ENCODE measurements around the gene NABP2. TPM values are rescaled to one million over a fixed set of nuclear protein-coding genes. Genes with fewer than 3 reads are reported as not detected.

Gene NABP2
- total and polyA plus RNA-seq, 2 donors (not counting 1 experiment from before 2014, with no cell fraction given): 14.9 to 16.1 TPM

- H3K4me3 ChIP-seq (ENCODE audit: control extremely low read depth in 1 of 5, extremely low read depth in 1 of 5, insufficient read depth in 1 of 5, low read depth in 2 of 5, low read length in 4 of 5): peak within 1 kb of the TSS; percentile 32 to 99 (median 77)
- no peaks in the 10 kb centered on the region for H3K9me3 ChIP-seq (ENCODE audit: control extremely low read depth in 1 of 3, control insufficient read depth in 2 of 3, insufficient read depth in 1 of 3, low read length in 2 of 3)
- H3K27me3 Mint-ChIP-seq: no peaks in the 10 kb centered on the region
- peak; percentile 95 for ATAC-seq (ENCODE audit: low read depth)
- intact Hi-C loops (cut with micrococcal nuclease): loop anchor here (1.0 to 5.0 kb wide), 8 partner anchors 9 to 206 kb away; partner anchors contain the start of genes CS, NABP2 and ZC3H10
- peak within 1 kb of the TSS; percentile 100 for H2AFZ ChIP-seq (ENCODE audit: insufficient read depth, low read depth, low read length, poor library complexity, severe bottlenecking)
- DNase-seq: peak; percentile 93
- H3K36me3 ChIP-seq (replicated peaks in 1 of 2; ENCODE audit: control extremely low read depth in 1 of 2, control insufficient read depth in 1 of 2, extremely low read depth in 1 of 2, insufficient read depth in 2 of 2, low read length in 1 of 2): peaks cover 0 to 30% of the 10 kb centered on the region in 2 experiments
- H3K27me3 ChIP-seq (replicated peaks in 1 of 4; ENCODE audit: control extremely low read depth in 1 of 4, control insufficient read depth in 3 of 4, insufficient read depth in 4 of 4, low read length in 3 of 4): no peaks in the 10 kb centered on the region
- peaks cover 36% of the 10 kb centered on the region for H3K79me2 ChIP-seq (ENCODE audit: control insufficient read depth, insufficient read depth, low read length)
- H3K9me3 Mint-ChIP-seq (ENCODE audit: insufficient read depth): no peaks in the 10 kb centered on the region
- peaks cover 16 to 21% of the 10 kb centered on the region in 2 donors for H3K4me1 ChIP-seq (ENCODE audit: control insufficient read depth in 2 of 2, insufficient read depth in 2 of 2, low read length in 2 of 2)
- H3K4me2 ChIP-seq (replicated peaks; ENCODE audit: low read depth, low read length, poor library complexity, severe bottlenecking): peak within 1 kb of the TSS; percentile 98
- peaks cover 18% of the 10 kb centered on the region for H3K4me1 Mint-ChIP-seq
- ChIA-PET POLR2A (interaction anchor here (0.5 to 2.3 kb wide), 7 partner anchors 9 to 853 kb away, joined by 3 to 12 read pairs (median 4); partner anchors contain the start of genes COQ10A, CS, RNF41 and STAT6), CTCF (interaction anchor here (0.6 to 5.8 kb wide), 31 partner anchors 9 to 263 kb away, joined by 3 to 40 read pairs (median 4); partner anchors contain the start of genes RNF41, RPL41, SMARCC2 and SPRYD4)
- H4K20me1 ChIP-seq (ENCODE audit: control insufficient read depth, insufficient read depth, low read length, poor library complexity, severe bottlenecking): peaks cover 21% of the 10 kb centered on the region
- H3K9ac ChIP-seq (ENCODE audit: low read length): peak within 1 kb of the TSS; percentile 97
- under 1% methylated on average over 74 of the region's 78 CpGs for WGBS (ENCODE audit: insufficient coverage)
- peak within 1 kb of the TSS; percentile 92 for H3K27ac Mint-ChIP-seq
- peak within 1 kb of the TSS; percentile 60 to 81 for H3K27ac ChIP-seq (ENCODE audit: low read length in 2 of 2)
- TF ChIP-seq CTCF (IDR thresholded peaks at IDR 0.05) (peak; percentile 78), EZH2 (IDR thresholded peaks at IDR 0.05; ENCODE audit: borderline replicate concordance, insufficient read depth, low read depth, low read length, poor library complexity, severe bottlenecking) (no peak)
- H3K4me3 Mint-ChIP-seq: peak within 1 kb of the TSS; percentile 90
These were observed 34.1 kb downstream of the NABP2 start, which contains the start of gene ANKRD52 for GRCh38 chr12:56258068-56258819. Gene ANKRD52, minus strand, starts transcription at chr12:56258384. Its CDS starts 115 bp downstream, at chr12:56258269.

Measured in B cell (primary cell).